ENCODE results near the gene MYH15. TPM values are rescaled to one million over a fixed set of nuclear protein-coding genes. Genes with fewer than 3 reads are reported as not detected.

Gene MYH15
- total and polyA plus RNA-seq, 10 of the 15 experiments (the other 5 are each of a cell fraction or from before 2014, with no cell fraction given): 0.05 to 0.27 (median 0.09) TPM; not detected in 1

GRCh38 chr3:108509263-108509662, 1.1 kb downstream of the MYH15 start:
- Histone ChIP-seq H3K27ac (ENCODE audit: control insufficient read depth, insufficient read depth) (no peak overlapping the region), H3K79me2 (ENCODE audit: control insufficient read depth, insufficient read depth, low read length) (no peaks in the 10 kb centered on the region), H3K9ac (ENCODE audit: control insufficient read depth, insufficient read depth, low read length) (no peak overlapping the region), H3K4me3 (no peak overlapping the region), H3K9me3 (replicated peaks; ENCODE audit: control insufficient read depth, insufficient read depth, low read length) (no peaks in the 10 kb centered on the region), H3K36me3 (ENCODE audit: control insufficient read depth in 2 of 2, insufficient read depth in 2 of 2, low read length in 1 of 2) (no peaks in the 10 kb centered on the region), H3K27me3 (replicated peaks in 1 of 2; ENCODE audit: control insufficient read depth in 2 of 2, insufficient read depth in 2 of 2, low read length in 1 of 2) (no peaks in the 10 kb centered on the region), H2AFZ (ENCODE audit: control insufficient read depth, low read depth, low read length) (no peak overlapping the region), H4K20me1 (ENCODE audit: control insufficient read depth, insufficient read depth) (no peaks in the 10 kb centered on the region), H3K4me2 (ENCODE audit: control insufficient read depth, insufficient read depth) (no peak overlapping the region), H3K4me1 (ENCODE audit: control insufficient read depth, insufficient read depth, low read length) (no peaks in the 10 kb centered on the region)
- POLR2A ChIA-PET: no interaction called here
- no peak for TF ChIP-seq RFX5 (IDR thresholded peaks at IDR 0.05; ENCODE audit: low read depth, low read length)
- TF ChIP-seq E2F4 (IDR thresholded peaks at IDR 0.05; ENCODE audit: low read depth, low read length): no peak
- TF ChIP-seq ZNF207 (IDR thresholded peaks at IDR 0.05; ENCODE audit: borderline replicate concordance): no peak
- TF ChIP-seq MYC (IDR thresholded peaks at IDR 0.05; ENCODE audit: insufficient read depth, insufficient read length, insufficient replicate concordance, low read length, severe bottlenecking): no peak
- BruUV-seq (replicated peaks): no TSS peak
- SMC1A ChIA-PET (ENCODE audit: uncharacterized antibody, unreplicated experiment): interaction anchor here (1.5 to 1.7 kb wide), 2 partner anchors 43 kb away, joined by 3 to 6 read pairs; no protein-coding TSS in a partner anchor
- ATAC-seq: no peak
- intact Hi-C loops (cut with micrococcal nuclease; ENCODE audit: unreplicated experiment): no loop called here
- RAD21 ChIA-PET (ENCODE audit: unreplicated experiment): no interaction called here
- in situ Hi-C loops (cut with MboI): no loop called here
- WGBS (ENCODE audit: insufficient coverage, insufficient replicate concordance, low lambda C conversion rate, missing lambda C conversion rate): 54% methylated on average over 3 of the region's 3 CpGs
- FAIRE-seq: no peak
- DNase-seq (ENCODE audit: low read depth, low spot score): no peak
- CTCF ChIA-PET: no interaction called here

GRCh38 chr3:108507902-108508301, 2.5 kb downstream of the MYH15 start:
- DNase-seq (ENCODE audit: low read depth, low spot score) (no peak), ATAC-seq (peak; percentile 59), FAIRE-seq (no peak)
- Histone ChIP-seq H2AFZ (ENCODE audit: control insufficient read depth, low read depth, low read length) (no peak overlapping the region), H3K79me2 (ENCODE audit: control insufficient read depth, insufficient read depth, low read length) (no peaks in the 10 kb centered on the region), H3K9me3 (replicated peaks; ENCODE audit: control insufficient read depth, insufficient read depth, low read length) (no peaks in the 10 kb centered on the region), H3K4me3 (no peak overlapping the region), H3K9ac (ENCODE audit: control insufficient read depth, insufficient read depth, low read length) (no peak overlapping the region), H3K27ac (ENCODE audit: control insufficient read depth, insufficient read depth) (no peak overlapping the region), H3K4me2 (ENCODE audit: control insufficient read depth, insufficient read depth) (no peak overlapping the region), H4K20me1 (ENCODE audit: control insufficient read depth, insufficient read depth) (no peaks in the 10 kb centered on the region), H3K36me3 (ENCODE audit: control insufficient read depth in 2 of 2, insufficient read depth in 2 of 2, low read length in 1 of 2) (no peaks in the 10 kb centered on the region), H3K27me3 (replicated peaks in 1 of 2; ENCODE audit: control insufficient read depth in 2 of 2, insufficient read depth in 2 of 2, low read length in 1 of 2) (no peaks in the 10 kb centered on the region), H3K4me1 (ENCODE audit: control insufficient read depth, insufficient read depth, low read length) (no peaks in the 10 kb centered on the region)
- TF ChIP-seq ATF7 (IDR thresholded peaks at IDR 0.05; ENCODE audit: low read depth) (0 out of 2 replicates have a peak, but pooled peaks have one; percentile 37), NFYB (IDR thresholded peaks at IDR 0.05; ENCODE audit: insufficient read depth, low read depth, low read length) (no peak)
- in situ Hi-C loops (cut with MboI): no loop called here
- ChIA-PET POLR2A (no interaction called here), SMC1A (ENCODE audit: uncharacterized antibody, unreplicated experiment) (interaction anchor here (0.6 to 1.7 kb wide), 2 partner anchors 19 to 44 kb away, joined by 3 to 6 read pairs; no protein-coding TSS in a partner anchor), RAD21 (ENCODE audit: unreplicated experiment) (interaction anchor here (1.4 kb wide), 1 partner anchor 44 kb away, joined by 7 read pairs; no protein-coding TSS in a partner anchor), CTCF (interaction anchor here (0.6 to 4.6 kb wide), 5 partner anchors 12 to 516 kb away, joined by 3 to 32 read pairs (median 3); no protein-coding TSS in a partner anchor)
- intact Hi-C loops (cut with micrococcal nuclease; ENCODE audit: unreplicated experiment): no loop called here
- no TSS peak for BruUV-seq (replicated peaks)

Data from GM12878 (cell line).